Body of pancreas (tissue), 4 donors: ENCODE data around the gene SLC12A1.

Experiments used
- POLR2A ChIP-seq, 3 donors: fragments of 450-650 bp; IDR thresholded peaks; one replicate each; pipeline ENCODE4 v1.6.1; 2016; ENCODE audit warnings: antibody characterized with exemption in 3 of 3, mild to moderate bottlenecking in 2 of 3
- TF ChIP-seq, protein P1 (sequence below), 7 experiments: fragments of 450-650 bp in 4 of 7; fragments of 200-600 bp in 3 of 7; sonication (generic) in 3 of 7; IDR thresholded peaks; one replicate each; pipeline ENCODE4 v1.5.1; 2016 to 2019; ENCODE audit warnings: antibody characterized with exemption in 7 of 7

DNA sequence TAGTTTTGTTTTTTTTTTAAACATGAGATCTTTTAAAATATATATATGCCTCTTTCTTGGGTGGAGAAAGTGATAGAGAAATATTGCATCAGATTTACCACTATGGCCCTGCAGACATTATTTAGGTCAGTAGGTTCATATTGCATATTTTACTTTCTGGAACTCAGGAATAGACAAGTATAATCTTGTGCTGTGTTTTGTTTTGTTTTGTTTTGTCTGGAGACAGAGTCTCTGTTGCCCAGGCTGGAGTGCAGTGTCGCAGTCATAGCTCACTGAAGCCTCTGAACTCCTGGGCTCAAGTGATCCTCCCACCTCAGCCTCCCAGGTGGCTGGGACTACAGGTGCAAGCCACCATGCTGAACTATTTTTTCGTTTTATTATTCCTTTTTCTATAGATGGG lies 103.6 kb downstream of the SLC12A1 start:
- TF ChIP-seq, protein P1, sequence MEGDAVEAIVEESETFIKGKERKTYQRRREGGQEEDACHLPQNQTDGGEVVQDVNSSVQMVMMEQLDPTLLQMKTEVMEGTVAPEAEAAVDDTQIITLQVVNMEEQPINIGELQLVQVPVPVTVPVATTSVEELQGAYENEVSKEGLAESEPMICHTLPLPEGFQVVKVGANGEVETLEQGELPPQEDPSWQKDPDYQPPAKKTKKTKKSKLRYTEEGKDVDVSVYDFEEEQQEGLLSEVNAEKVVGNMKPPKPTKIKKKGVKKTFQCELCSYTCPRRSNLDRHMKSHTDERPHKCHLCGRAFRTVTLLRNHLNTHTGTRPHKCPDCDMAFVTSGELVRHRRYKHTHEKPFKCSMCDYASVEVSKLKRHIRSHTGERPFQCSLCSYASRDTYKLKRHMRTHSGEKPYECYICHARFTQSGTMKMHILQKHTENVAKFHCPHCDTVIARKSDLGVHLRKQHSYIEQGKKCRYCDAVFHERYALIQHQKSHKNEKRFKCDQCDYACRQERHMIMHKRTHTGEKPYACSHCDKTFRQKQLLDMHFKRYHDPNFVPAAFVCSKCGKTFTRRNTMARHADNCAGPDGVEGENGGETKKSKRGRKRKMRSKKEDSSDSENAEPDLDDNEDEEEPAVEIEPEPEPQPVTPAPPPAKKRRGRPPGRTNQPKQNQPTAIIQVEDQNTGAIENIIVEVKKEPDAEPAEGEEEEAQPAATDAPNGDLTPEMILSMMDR (IDR thresholded peaks at IDR 0.05) = no peak
- no peak for TF ChIP-seq POLR2A (IDR thresholded peaks at IDR 0.05)
